Cardiac muscle cell (in vitro differentiated cells and primary cell): ENCODE data around the gene LINC01488. TPM values are rescaled to one million over a fixed set of nuclear protein-coding genes. Genes with fewer than 3 reads are reported as not detected.

Source experiments
- DNase-seq, 2 donors: peaks; one replicate each; pipeline versions ENCODE4 v3.0.0 to v3.0.0-alpha.2; 2010 to 2017; ENCODE audit warnings: low read depth in 1 of 2, low spot score in 1 of 2
- H3K27ac ChIP-seq: fragments of 200-600 bp; sonication (generic); 2 replicates; pipeline ENCODE4 v1.5.1; 2016
- H3K27me3 ChIP-seq: fragments of 200-600 bp; sonication (generic); 2 replicates; pipeline ENCODE4 v1.6.0; 2016; ENCODE audit warnings: control low read depth
- H3K36me3 ChIP-seq: fragments of 200-600 bp; sonication (generic); 2 replicates; pipeline ENCODE4 v1.5.1; 2016; ENCODE audit warnings: control low read depth
- H3K4me1 ChIP-seq: fragments of 200-600 bp; sonication (generic); 2 replicates; pipeline ENCODE4 v1.8.1; 2017; ENCODE audit warnings: low read depth, mild to moderate bottlenecking, mixed run types
- H3K4me3 ChIP-seq: fragments of 200-600 bp; sonication (generic); 2 replicates; pipeline ENCODE4 v1.5.1; 2016; ENCODE audit warnings: mild to moderate bottlenecking
- H3K9me3 ChIP-seq: fragments of 200-600 bp; sonication (generic); 2 replicates; pipeline ENCODE4 v1.5.1; 2017; ENCODE audit warnings: low read depth, mild to moderate bottlenecking, control low read depth
- polyA plus RNA-seq: library from polyadenylated mRNA; unstranded; fragments of >200 nt; fragmentation: Nextera tagmentation; extraction: Ambion mirVana; gene quantifications from 2 replicates; pipeline ENCODE4 v1.2.1, GENCODE V29; 2016
- total RNA-seq: library from RNA; depleted of rRNA; stranded (reverse); fragments of >200 nt; gene quantifications from 2 replicates; pipeline ENCODE4 v1.2.3, GENCODE V29; 2016
- TF ChIP-seq, protein P1 (sequence below): IDR thresholded peaks from 2 replicates; pipeline ENCODE4 v1.5.1; 2012; ENCODE audit warnings: low read depth, mild to moderate bottlenecking, low read length

Gene LINC01488
- total and polyA plus RNA-seq, 2 experiments from 2014 or later: 1.1 to 1.6 TPM

DNA sequence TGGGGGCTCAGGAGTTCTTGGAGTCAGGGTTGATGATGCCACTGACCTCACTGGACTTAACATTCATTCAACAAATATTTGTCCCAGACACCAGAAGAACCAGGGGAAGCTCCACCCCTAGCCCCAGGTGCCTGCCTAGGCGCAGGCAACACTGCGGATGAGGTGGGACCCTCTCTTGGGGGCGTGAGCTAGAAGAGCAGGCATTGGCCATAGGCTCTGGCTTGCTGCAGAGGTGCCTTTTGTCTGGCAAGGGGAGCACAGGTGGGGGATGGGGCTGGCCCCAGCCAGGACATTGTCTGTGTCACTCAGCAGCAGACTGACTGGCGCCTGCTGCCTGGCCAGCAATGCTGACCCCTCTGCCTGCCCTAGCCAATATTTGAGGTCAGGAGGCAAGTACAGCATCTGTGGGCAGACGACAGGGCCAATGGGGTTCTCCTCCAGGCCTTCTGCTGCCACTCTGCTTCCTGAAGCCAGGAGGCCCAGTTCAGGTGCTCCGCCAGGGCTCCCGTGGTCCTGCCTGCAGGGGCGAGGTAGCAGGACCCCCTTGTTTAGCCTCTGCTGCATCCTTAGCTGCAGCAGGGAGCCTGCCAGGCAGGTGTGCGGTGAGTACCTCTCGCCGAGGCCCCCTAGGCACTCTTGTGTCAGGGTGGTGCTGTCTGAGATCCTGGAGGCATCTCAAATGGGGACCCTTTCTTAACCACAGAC, 4.0 kb downstream of the LINC01488 start:
- DNase-seq: no peak
- H3K9me3 ChIP-seq: no peaks in the 10 kb centered on the region
- H3K36me3 ChIP-seq: no peaks in the 10 kb centered on the region
- TF ChIP-seq, protein P1, sequence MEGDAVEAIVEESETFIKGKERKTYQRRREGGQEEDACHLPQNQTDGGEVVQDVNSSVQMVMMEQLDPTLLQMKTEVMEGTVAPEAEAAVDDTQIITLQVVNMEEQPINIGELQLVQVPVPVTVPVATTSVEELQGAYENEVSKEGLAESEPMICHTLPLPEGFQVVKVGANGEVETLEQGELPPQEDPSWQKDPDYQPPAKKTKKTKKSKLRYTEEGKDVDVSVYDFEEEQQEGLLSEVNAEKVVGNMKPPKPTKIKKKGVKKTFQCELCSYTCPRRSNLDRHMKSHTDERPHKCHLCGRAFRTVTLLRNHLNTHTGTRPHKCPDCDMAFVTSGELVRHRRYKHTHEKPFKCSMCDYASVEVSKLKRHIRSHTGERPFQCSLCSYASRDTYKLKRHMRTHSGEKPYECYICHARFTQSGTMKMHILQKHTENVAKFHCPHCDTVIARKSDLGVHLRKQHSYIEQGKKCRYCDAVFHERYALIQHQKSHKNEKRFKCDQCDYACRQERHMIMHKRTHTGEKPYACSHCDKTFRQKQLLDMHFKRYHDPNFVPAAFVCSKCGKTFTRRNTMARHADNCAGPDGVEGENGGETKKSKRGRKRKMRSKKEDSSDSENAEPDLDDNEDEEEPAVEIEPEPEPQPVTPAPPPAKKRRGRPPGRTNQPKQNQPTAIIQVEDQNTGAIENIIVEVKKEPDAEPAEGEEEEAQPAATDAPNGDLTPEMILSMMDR: no peak
- H3K4me1 ChIP-seq: peaks cover 42% of the 10 kb centered on the region
- peak overlapping the region; percentile 60 for H3K27ac ChIP-seq
- no peaks in the 10 kb centered on the region for H3K27me3 ChIP-seq
- no peak overlapping the region for H3K4me3 ChIP-seq

DNA sequence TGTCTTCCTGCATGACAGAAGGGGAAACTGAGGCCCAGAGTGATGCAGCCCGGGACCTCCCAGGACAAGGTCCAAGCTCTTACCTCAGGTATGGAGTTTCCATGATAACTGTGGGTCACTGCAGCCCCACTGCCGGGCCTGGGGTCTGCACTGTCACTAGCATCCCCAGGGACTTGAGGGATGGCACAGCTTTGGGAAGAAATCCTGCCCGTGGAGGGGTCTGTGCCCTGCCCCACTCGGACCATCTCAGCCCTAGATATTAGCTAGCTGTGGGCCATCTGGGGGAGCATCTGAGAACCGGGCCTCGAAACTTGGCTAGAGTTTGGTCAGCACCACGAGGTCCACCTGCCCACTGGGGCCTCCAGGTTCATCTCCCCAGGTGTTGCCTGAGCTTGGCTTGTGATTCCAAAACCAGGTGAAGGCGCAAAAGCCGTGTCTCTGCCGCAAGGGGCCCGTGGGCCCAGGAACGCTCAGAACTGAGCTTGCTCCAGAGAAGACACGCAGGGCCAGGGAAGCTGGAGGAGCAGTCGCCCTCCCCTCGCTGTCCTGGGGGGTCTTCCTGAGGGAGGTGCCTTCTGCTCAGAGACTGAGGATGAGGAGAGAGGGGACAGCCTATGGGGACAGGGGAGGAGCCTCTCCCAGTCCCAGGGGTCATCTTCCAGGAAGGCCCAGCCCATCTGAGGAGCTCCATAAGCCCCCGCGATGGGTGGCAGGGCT, 4.8 kb downstream of the LINC01488 start:
- H3K9me3 ChIP-seq: no peaks in the 10 kb centered on the region
- no peak for DNase-seq
- no peak overlapping the region for H3K4me3 ChIP-seq
- H3K27me3 ChIP-seq: no peaks in the 10 kb centered on the region
- H3K27ac ChIP-seq: peak overlapping the region; percentile 60
- H3K4me1 ChIP-seq: peaks cover 42% of the 10 kb centered on the region
- TF ChIP-seq, protein P1: no peak
- H3K36me3 ChIP-seq: no peaks in the 10 kb centered on the region

DNA sequence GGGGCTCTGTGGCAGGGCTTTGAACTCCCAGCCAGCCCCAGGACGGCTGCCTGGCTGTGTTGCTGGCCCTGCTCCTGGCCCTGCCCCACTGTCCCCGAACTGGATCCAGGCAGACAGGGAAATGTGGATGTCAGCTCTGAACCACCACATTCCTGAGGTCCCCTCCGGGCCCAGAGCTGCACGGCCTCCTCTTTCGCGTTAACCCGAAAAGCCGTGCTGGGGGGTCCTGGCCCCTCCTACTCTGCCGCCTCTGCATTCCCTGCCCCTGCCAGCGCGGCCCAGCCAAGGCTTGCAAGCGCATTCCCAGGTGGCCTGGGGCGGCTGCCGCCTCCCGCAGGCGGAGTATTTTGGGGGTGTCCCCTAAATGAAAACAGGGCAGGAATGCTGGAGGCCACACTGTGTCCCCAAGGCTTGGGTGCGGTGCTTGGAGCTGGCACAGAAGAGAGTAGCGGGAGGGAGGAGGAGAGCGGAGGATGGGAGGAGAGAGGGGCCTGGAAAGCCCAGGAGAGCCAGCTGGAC, 5.4 kb downstream of the LINC01488 start:
- peaks cover 42% of the 10 kb centered on the region for H3K4me1 ChIP-seq
- H3K36me3 ChIP-seq: no peaks in the 10 kb centered on the region
- no peak overlapping the region for H3K27ac ChIP-seq
- no peak overlapping the region for H3K4me3 ChIP-seq
- H3K27me3 ChIP-seq: no peaks in the 10 kb centered on the region
- DNase-seq: no peak
- TF ChIP-seq, protein P1: no peak
- H3K9me3 ChIP-seq: no peaks in the 10 kb centered on the region

DNA sequence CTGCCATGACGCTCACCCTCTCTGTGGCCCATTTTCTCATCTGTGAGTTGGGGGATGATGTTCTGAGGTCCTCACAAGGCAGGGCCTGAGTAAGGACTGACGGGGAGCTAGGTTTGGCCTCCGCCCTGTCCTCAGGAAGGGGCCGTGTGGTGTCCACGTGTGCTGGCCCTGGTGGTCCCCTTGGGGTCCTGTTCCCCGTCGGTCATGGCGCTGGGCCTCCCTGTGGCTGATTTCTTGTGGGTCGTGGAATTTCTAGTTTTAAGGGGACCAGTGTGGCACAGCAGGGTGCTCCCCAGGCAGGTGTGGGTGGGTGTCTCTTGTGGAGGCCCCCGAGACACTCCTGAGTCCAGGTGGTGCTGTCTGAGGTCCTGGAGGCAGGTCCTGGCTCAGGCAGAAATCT, 5.9 kb downstream of the LINC01488 start:
- Histone ChIP-seq H3K27ac (no peak overlapping the region), H3K4me1 (peaks cover 44% of the 10 kb centered on the region), H3K27me3 (no peaks in the 10 kb centered on the region), H3K9me3 (no peaks in the 10 kb centered on the region), H3K4me3 (no peak overlapping the region), H3K36me3 (no peaks in the 10 kb centered on the region)
- DNase-seq: no peak
- TF ChIP-seq, protein P1: no peak

DNA sequence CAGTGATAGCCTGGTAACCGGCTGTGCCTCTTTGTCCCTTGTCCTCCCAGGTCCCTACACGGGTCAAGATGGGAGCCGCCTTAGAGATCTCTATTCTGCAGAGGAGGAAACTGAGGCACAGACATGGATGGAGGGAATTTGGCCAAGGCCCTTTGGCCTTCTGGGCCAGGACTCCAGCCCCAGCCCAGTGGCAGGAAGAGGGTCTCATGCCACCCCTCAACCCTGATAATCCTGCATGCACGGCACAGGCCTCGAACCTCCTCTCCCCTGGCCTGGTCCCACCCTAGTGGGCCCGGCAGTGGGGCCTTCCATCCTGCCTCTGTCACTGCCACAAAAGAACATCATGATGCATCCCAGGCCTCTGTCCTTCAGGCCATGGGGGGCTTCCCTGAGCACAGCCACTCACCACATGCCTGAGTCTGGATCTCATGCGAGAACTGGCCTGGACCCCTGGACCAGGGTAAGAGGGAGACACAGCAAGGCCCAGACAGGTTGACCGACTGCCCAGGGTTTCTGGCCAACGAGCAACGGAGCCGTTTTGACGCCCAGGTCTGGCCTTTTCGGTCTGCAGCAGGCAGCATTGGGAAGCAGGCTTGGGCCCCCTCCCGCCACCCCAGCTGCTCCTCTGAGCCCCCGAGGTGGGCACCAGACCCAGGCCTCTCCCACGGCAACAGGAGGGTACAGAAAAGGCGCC, 6.5 kb downstream of the LINC01488 start:
- no peaks in the 10 kb centered on the region for H3K9me3 ChIP-seq
- no peaks in the 10 kb centered on the region for H3K36me3 ChIP-seq
- no peak overlapping the region for H3K4me3 ChIP-seq
- H3K27ac ChIP-seq: peak overlapping the region; percentile 97
- H3K27me3 ChIP-seq: no peaks in the 10 kb centered on the region
- peaks cover 45% of the 10 kb centered on the region for H3K4me1 ChIP-seq
- TF ChIP-seq, protein P1: no peak
- no peak for DNase-seq
